Measurements from ENCODE around the gene MACROH2A1. TPM values are rescaled to one million over a fixed set of nuclear protein-coding genes. Genes with fewer than 3 reads are reported as not detected.

The MACROH2A1 gene
- total and polyA plus RNA-seq, 2 experiments from 2014 or later = 64.9 to 81.6 TPM

DNA sequence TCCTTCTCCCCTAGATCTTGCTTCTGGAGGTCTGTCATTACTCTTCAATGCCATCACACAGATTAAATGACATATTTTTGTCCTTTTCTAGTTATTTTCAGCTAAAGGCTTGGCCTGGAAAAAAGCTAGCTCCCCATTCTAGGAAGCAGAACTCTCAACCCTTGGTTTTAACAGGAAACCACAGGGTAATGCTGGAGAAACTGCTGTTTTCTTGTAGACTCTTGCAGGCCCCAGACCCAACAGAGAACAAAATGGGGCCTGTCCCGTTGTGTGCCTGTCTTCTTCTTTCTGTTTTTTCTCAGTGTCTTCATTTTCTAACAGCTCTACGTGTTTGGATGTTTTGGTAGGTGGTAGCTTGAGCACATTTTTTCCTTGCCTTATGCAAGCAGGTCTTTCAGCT is 26.6 kb upstream of the MACROH2A1 start:
- Histone ChIP-seq H3K9me2 (ENCODE audit: insufficient read depth) (no peaks in the 10 kb centered on the region), H3K27me3 (ENCODE audit: insufficient read depth) (no peaks in the 10 kb centered on the region), H3K4me1 (ENCODE audit: insufficient read depth) (no peaks in the 10 kb centered on the region), H2AFZ (no peak overlapping the region), H3K27ac (ENCODE audit: low read depth) (no peak overlapping the region), H3K4me2 (no peak overlapping the region), H3F3A (replicated peaks; ENCODE audit: low read depth) (no peaks in the 10 kb centered on the region), H4K20me1 (replicated peaks; ENCODE audit: insufficient read depth) (no peaks in the 10 kb centered on the region), H3K36me3 (ENCODE audit: insufficient read depth) (no peaks in the 10 kb centered on the region), H3K79me2 (replicated peaks; ENCODE audit: insufficient read depth) (no peaks in the 10 kb centered on the region), H3K4me3 (no peak overlapping the region)
- Mint-ChIP-seq H3K4me1 (no peaks in the 10 kb centered on the region), H3K27ac (no peak overlapping the region), H3K4me3 (no peak overlapping the region), H3K27me3 (ENCODE audit: insufficient read depth, low read depth, poor library complexity) (peaks cover 2% of the 10 kb centered on the region), H3K36me3 (ENCODE audit: low read depth) (peaks cover 8% of the 10 kb centered on the region; the same call in 2 of the 3 replicates), H3K9me3 (peaks cover 11% of the 10 kb centered on the region; the same call in 2 of the 3 replicates)
- no peak for DNase-seq (ENCODE audit: low spot score)
- TF ChIP-seq EZH2phosphoT487 (IDR thresholded peaks at IDR 0.05; ENCODE audit: unreplicated experiment) (no peak), ZNF462 (CRISPR knock-in tag; IDR thresholded peaks at IDR 0.05) (no peak), CTCF (conservative IDR thresholded peaks at IDR 0.05; ENCODE audit: low read depth in 2 of 2) (no peak), STAT1 (IDR thresholded peaks at IDR 0.05; ENCODE audit: unreplicated experiment) (no peak), ZNF114 (CRISPR knock-in tag; IDR thresholded peaks at IDR 0.05) (no peak), NANOG (IDR thresholded peaks at IDR 0.05; ENCODE audit: borderline replicate concordance) (no peak), ZNF331 (CRISPR knock-in tag; IDR thresholded peaks at IDR 0.05; ENCODE audit: low read depth) (no peak), POLR2AphosphoS5 (IDR thresholded peaks at IDR 0.05; ENCODE audit: low read depth) (no peak), JUNB (IDR thresholded peaks at IDR 0.05; ENCODE audit: unreplicated experiment) (no peak), EZH2 (IDR thresholded peaks at IDR 0.05; ENCODE audit: low read depth, unreplicated experiment) (no peak), CREB1 (CRISPR knock-in tag; IDR thresholded peaks at IDR 0.05; ENCODE audit: low read depth) (no peak)
- TF ChIP-seq, protein P1, sequence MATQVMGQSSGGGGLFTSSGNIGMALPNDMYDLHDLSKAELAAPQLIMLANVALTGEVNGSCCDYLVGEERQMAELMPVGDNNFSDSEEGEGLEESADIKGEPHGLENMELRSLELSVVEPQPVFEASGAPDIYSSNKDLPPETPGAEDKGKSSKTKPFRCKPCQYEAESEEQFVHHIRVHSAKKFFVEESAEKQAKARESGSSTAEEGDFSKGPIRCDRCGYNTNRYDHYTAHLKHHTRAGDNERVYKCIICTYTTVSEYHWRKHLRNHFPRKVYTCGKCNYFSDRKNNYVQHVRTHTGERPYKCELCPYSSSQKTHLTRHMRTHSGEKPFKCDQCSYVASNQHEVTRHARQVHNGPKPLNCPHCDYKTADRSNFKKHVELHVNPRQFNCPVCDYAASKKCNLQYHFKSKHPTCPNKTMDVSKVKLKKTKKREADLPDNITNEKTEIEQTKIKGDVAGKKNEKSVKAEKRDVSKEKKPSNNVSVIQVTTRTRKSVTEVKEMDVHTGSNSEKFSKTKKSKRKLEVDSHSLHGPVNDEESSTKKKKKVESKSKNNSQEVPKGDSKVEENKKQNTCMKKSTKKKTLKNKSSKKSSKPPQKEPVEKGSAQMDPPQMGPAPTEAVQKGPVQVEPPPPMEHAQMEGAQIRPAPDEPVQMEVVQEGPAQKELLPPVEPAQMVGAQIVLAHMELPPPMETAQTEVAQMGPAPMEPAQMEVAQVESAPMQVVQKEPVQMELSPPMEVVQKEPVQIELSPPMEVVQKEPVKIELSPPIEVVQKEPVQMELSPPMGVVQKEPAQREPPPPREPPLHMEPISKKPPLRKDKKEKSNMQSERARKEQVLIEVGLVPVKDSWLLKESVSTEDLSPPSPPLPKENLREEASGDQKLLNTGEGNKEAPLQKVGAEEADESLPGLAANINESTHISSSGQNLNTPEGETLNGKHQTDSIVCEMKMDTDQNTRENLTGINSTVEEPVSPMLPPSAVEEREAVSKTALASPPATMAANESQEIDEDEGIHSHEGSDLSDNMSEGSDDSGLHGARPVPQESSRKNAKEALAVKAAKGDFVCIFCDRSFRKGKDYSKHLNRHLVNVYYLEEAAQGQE (IDR thresholded peaks at IDR 0.05; ENCODE audit: unreplicated experiment) = no peak
- TF ChIP-seq, protein P2, sequence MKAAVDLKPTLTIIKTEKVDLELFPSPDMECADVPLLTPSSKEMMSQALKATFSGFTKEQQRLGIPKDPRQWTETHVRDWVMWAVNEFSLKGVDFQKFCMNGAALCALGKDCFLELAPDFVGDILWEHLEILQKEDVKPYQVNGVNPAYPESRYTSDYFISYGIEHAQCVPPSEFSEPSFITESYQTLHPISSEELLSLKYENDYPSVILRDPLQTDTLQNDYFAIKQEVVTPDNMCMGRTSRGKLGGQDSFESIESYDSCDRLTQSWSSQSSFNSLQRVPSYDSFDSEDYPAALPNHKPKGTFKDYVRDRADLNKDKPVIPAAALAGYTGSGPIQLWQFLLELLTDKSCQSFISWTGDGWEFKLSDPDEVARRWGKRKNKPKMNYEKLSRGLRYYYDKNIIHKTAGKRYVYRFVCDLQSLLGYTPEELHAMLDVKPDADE (IDR thresholded peaks at IDR 0.05) = no peak
- ATAC-seq = no peak

Measured in GM23338 (cell line).